Activated B cell treated with CpG ODN at 0.5 μM for 24 hours (primary cell): ENCODE data around the gene NEURL3. TPM values are rescaled to one million over a fixed set of nuclear protein-coding genes. Genes with fewer than 3 reads are reported as not detected.

Experiments
- ATAC-seq: fragments of 200-7000 bp; cut with Tn5 transposase; one replicate; pipeline ENCODE4 v1.10.0; 2021; ENCODE audit warnings: low read depth, mild to moderate bottlenecking, moderate library complexity
- CTCF ChIA-PET: fragments of 350-600 bp; sonication (Branson Sonifier 250); formaldehyde crosslinking; loops from one replicate; lab custom pipeline; 2021; ENCODE audit warnings: antibody characterized with exemption; lab: Charles Lee
- POLR2A ChIA-PET: fragments of 350-600 bp; sonication (Branson Sonifier 250); formaldehyde crosslinking; loops from one replicate; lab custom pipeline; 2021; ENCODE audit warnings: antibody characterized with exemption; lab: Charles Lee
- DNase-seq: peaks from one replicate; pipeline ENCODE4 v3.0.0; 2022
- H3K27ac Mint-ChIP-seq: one replicate; pipeline ENCODE4 v1.8.0; 2020; ENCODE audit warnings: mixed read lengths
- H3K27me3 Mint-ChIP-seq: one replicate; pipeline ENCODE4 v1.8.0; 2021; ENCODE audit warnings: mixed read lengths
- H3K36me3 Mint-ChIP-seq: one replicate; pipeline ENCODE4 v1.8.0; 2021; ENCODE audit warnings: low read depth, mixed read lengths
- H3K4me1 Mint-ChIP-seq: one replicate; pipeline ENCODE4 v1.8.0; 2021; ENCODE audit warnings: mixed read lengths
- H3K4me3 Mint-ChIP-seq: one replicate; pipeline ENCODE4 v1.8.0; 2020; ENCODE audit warnings: mild to moderate bottlenecking, mixed read lengths
- H3K9me3 Mint-ChIP-seq: one replicate; pipeline ENCODE4 v1.8.0; 2020; ENCODE audit warnings: mixed read lengths
- intact Hi-C: fragments of 100-400 bp; cut with micrococcal nuclease; formaldehyde crosslinking; loops from one replicate; pipeline ENCODE4 v1.15.1; 2024
- total RNA-seq: library from RNA; stranded (reverse); gene quantifications from 2 replicates; pipeline ENCODE4 v1.2.3, GENCODE V29; 2022
- TF ChIP-seq, protein P1 (sequence below): fragments of 200-600 bp; IDR thresholded peaks from one replicate; pipeline ENCODE4 v1.8.0; 2022; ENCODE audit warnings: antibody characterized with exemption, mild to moderate bottlenecking

The NEURL3 gene
- total RNA-seq, 1 donor from 2014 or later: not detected

DNA sequence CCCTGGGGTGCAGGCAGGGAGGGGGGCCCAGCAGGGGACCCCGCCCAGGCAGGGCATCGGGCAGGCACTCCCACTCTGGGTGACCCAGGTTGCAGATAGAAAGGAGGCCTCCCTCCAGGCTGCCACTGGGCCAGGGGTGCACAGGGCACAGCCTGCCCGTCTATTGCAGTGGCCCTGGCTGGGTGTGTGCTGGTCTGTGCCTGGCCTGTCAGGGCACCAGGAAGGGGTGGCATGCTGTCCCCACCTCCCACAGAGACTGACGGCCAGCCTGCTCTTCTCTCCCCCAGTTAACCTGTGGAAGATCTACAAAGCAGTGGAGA, 44.3 kb upstream of the NEURL3 start:
- intact Hi-C loops: no loop called here
- ATAC-seq (no peak), DNase-seq (no peak)
- CTCF ChIA-PET: interaction anchor here (1.2 kb wide), 1 partner anchor 11 kb away, joined by 4 read pairs; no protein-coding TSS in a partner anchor
- H3K27ac Mint-ChIP-seq: no peak overlapping the region
- H3K36me3 Mint-ChIP-seq: peaks cover 58% of the 10 kb centered on the region
- H3K4me3 Mint-ChIP-seq: no peak overlapping the region
- H3K9me3 Mint-ChIP-seq: no peaks in the 10 kb centered on the region
- H3K4me1 Mint-ChIP-seq: peaks cover 21% of the 10 kb centered on the region
- TF ChIP-seq, protein P1, sequence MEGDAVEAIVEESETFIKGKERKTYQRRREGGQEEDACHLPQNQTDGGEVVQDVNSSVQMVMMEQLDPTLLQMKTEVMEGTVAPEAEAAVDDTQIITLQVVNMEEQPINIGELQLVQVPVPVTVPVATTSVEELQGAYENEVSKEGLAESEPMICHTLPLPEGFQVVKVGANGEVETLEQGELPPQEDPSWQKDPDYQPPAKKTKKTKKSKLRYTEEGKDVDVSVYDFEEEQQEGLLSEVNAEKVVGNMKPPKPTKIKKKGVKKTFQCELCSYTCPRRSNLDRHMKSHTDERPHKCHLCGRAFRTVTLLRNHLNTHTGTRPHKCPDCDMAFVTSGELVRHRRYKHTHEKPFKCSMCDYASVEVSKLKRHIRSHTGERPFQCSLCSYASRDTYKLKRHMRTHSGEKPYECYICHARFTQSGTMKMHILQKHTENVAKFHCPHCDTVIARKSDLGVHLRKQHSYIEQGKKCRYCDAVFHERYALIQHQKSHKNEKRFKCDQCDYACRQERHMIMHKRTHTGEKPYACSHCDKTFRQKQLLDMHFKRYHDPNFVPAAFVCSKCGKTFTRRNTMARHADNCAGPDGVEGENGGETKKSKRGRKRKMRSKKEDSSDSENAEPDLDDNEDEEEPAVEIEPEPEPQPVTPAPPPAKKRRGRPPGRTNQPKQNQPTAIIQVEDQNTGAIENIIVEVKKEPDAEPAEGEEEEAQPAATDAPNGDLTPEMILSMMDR: no peak
- POLR2A ChIA-PET: interaction anchor here (1.5 to 1.6 kb wide), 2 partner anchors 12 to 22 kb away, joined by 4 to 5 read pairs; no protein-coding TSS in a partner anchor
- H3K27me3 Mint-ChIP-seq: no peaks in the 10 kb centered on the region

DNA sequence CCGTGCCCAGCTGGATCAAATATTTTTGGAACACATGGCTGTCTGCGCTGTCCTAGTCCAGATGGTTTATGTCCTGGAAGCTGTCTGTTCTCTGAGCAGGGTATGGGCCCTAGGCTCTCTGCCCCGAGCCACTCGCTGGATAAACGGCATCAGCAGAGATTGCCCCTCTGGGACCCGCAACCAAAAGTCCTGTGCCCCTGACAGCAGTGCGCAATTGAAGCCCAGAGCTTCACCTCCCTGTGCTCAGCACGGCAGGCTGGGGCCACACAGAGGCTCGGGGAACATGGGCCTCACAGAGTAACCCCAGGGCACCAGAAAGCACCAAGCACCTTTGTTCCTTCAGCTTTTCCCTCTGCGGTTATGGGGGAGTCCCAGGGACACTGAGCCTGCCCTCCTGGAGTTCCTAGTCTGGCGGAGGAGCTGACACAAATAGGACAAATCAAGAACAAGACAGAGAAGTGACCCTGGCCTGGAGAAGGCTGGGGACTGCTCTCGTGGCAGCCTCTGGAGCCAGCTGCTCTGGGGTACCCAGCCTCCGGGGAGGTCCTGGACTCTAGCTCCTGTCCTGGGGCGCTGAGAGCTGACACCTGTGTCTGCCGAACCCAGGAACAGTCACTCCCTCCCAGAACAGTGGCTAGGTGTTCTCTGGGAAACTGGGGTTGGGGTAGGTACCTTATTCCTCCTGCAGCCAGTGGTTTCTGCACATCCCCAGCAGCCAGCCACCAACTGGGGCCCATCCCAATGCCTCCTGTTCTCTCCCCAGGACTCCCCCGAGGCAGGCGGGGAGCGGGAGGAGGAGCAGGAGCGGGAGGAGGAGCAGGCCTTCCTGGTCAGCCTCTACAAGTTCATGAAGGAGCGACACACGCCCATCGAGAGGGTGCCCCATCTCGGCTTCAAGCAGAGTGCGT, 43.7 kb upstream of the NEURL3 start:
- no peaks in the 10 kb centered on the region for H3K27me3 Mint-ChIP-seq
- peaks cover 22% of the 10 kb centered on the region for H3K4me1 Mint-ChIP-seq
- intact Hi-C loops: no loop called here
- H3K4me3 Mint-ChIP-seq: no peak overlapping the region
- ATAC-seq (no peak), DNase-seq (no peak)
- ChIA-PET POLR2A (no interaction called here), CTCF (interaction anchor here (1.1 to 1.6 kb wide), 2 partner anchors 140 to 142 kb away, joined by 3 read pairs; no protein-coding TSS in a partner anchor)
- no peaks in the 10 kb centered on the region for H3K9me3 Mint-ChIP-seq
- peaks cover 64% of the 10 kb centered on the region for H3K36me3 Mint-ChIP-seq
- H3K27ac Mint-ChIP-seq: no peak overlapping the region
- TF ChIP-seq, protein P1: no peak

DNA sequence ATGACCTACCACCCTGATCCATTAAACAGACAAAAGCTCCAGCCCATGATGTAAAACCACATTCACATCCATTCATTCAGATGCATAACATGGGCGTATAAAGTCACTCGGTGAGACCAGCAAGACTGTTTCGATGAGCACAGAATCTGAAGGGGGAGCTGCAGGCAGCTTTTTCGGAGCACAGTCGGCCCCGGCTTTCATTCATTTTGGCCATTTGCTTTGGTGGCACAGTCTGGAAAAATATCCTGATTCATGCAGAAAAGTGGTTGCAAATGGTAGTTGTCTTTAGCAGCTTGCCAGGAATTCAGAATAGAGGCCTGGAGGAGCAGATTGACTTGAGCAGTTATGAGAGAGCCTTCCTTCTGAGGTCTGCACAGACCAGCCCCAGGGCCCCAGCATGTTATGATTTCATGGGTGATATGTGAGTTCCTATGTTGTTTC, 42.6 kb upstream of the NEURL3 start:
- no peak overlapping the region for H3K27ac Mint-ChIP-seq
- H3K4me3 Mint-ChIP-seq: no peak overlapping the region
- POLR2A ChIA-PET: interaction anchor here (1.6 kb wide), 1 partner anchor 10 kb away, joined by 5 read pairs; no protein-coding TSS in a partner anchor
- H3K4me1 Mint-ChIP-seq: peaks cover 25% of the 10 kb centered on the region
- H3K9me3 Mint-ChIP-seq: no peaks in the 10 kb centered on the region
- no peak for ATAC-seq
- TF ChIP-seq, protein P1: no peak
- H3K36me3 Mint-ChIP-seq: peaks cover 71% of the 10 kb centered on the region
- H3K27me3 Mint-ChIP-seq: no peaks in the 10 kb centered on the region
- no peak for DNase-seq
- intact Hi-C loops: no loop called here
- CTCF ChIA-PET: interaction anchor here (1.1 to 1.6 kb wide), 2 partner anchors 138 to 140 kb away, joined by 3 read pairs; no protein-coding TSS in a partner anchor

DNA sequence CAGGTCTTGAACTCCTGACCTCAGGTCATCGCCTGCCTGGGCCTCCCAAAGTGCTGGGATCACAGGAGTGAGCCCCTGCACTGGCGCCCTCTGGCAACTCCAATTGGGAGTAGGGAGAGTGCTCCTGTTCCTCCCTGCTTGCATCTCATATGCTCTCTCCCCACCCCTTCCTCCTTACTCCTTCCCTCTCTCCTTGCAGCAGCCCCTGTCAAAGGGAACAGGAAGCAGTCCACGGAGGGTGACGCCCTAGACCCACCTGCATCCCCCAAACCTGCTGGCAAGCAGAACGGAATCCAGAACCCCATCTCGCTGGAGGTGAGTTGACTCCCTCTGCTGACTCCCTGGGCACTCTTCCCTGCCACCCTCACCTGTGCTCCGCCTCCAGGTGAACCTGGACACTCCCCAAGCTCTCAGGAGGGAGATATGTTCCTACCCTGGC, 42.1 kb upstream of the NEURL3 start:
- intact Hi-C loops: no loop called here
- ChIA-PET CTCF (interaction anchor here (1.6 kb wide), 1 partner anchor 138 kb away, joined by 3 read pairs; no protein-coding TSS in a partner anchor), POLR2A (interaction anchor here (1.6 kb wide), 1 partner anchor 9 kb away, joined by 5 read pairs; no protein-coding TSS in a partner anchor)
- Mint-ChIP-seq H3K36me3 (peaks cover 70% of the 10 kb centered on the region), H3K27me3 (no peaks in the 10 kb centered on the region), H3K27ac (no peak overlapping the region), H3K4me1 (peaks cover 29% of the 10 kb centered on the region), H3K4me3 (no peak overlapping the region), H3K9me3 (no peaks in the 10 kb centered on the region)
- TF ChIP-seq, protein P1: no peak
- DNase-seq (no peak), ATAC-seq (no peak)

DNA sequence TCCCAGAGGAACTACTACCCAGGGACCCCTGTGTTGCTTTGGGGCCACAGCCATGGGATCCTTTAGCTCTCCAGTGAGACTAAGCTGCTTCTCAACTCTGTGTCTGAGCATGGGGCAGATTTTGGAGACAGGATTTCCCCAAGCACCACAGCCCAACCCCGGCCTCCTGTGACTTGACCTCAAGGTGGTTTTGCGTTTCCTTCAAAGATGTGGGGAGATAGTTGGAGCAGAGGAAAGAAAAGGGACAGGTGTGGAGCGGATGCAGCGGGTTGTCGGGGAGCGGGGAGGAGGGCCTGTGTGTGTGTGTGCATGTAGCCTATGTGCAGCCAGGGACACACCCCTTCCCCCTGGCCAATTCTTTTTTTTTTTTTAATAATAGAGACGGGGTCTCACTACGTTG, 41.6 kb upstream of the NEURL3 start:
- ChIA-PET POLR2A (interaction anchor here (1.6 kb wide), 1 partner anchor 9 kb away, joined by 5 read pairs; no protein-coding TSS in a partner anchor), CTCF (interaction anchor here (1.6 kb wide), 1 partner anchor 138 kb away, joined by 3 read pairs; no protein-coding TSS in a partner anchor)
- TF ChIP-seq, protein P1: no peak
- H3K4me3 Mint-ChIP-seq: no peak overlapping the region
- peaks cover 30% of the 10 kb centered on the region for H3K4me1 Mint-ChIP-seq
- ATAC-seq (no peak), DNase-seq (peak; percentile 7)
- intact Hi-C loops: no loop called here
- no peaks in the 10 kb centered on the region for H3K27me3 Mint-ChIP-seq
- peaks cover 65% of the 10 kb centered on the region for H3K36me3 Mint-ChIP-seq
- no peak overlapping the region for H3K27ac Mint-ChIP-seq
- no peaks in the 10 kb centered on the region for H3K9me3 Mint-ChIP-seq
